ENCODE data around the gene FAM149A.
A peak's percentile ranks its signal among the peaks of the same experiment; 100 is the strongest.

The FAM149A gene

GRCh38 chr4:186188107-186188506 is 83.6 kb downstream of the FAM149A start:
- H3K4me3 ChIP-seq, result no peak overlapping the region
- peaks cover 19 to 31% (median 27%) of the 10 kb centered on the region in 10 experiments for H3K4me1 ChIP-seq
- no peak for TF ChIP-seq Cebpa-rat (IDR thresholded peaks at IDR 0.05)
- H3K9me3 ChIP-seq (replicated peaks in 1 of 11), result no peaks in the 10 kb centered on the region
- H3K9ac ChIP-seq, result no peak overlapping the region
- H3K4me2 ChIP-seq, result no peak overlapping the region
- no peaks in the 10 kb centered on the region for H3K36me3 ChIP-seq
- H4K20me1 ChIP-seq, result no peaks in the 10 kb centered on the region
- H3K27ac ChIP-seq, result no peak overlapping the region
- no peaks in the 10 kb centered on the region for H3K27me3 ChIP-seq

- Histone ChIP-seq H3K36me3 (peaks cover 0 to 9% (median 4%) of the 10 kb centered on the region in 11 experiments; a peak in 4 of 22 replicates), H3K4me3 (peak overlapping the region; percentile 78 to 96 (median 85)), H3K4me2 (peak overlapping the region; percentile 77 to 99 (median 92)), H3K4me1 (peaks cover 24 to 36% (median 33%) of the 10 kb centered on the region in 10 experiments), H3K9ac (peak overlapping the region; percentile 86 to 97 (median 92); a peak in 20 of 22 replicates), H3K27me3 (no peaks in the 10 kb centered on the region), H4K20me1 (no peaks in the 10 kb centered on the region), H3K9me3 (replicated peaks in 1 of 11) (no peaks in the 10 kb centered on the region), H3K27ac (peak overlapping the region in 9 of 11 experiments; percentile 10 to 98 (median 94); a peak in 10 of 22 replicates)
- TF ChIP-seq Cebpa-rat (IDR thresholded peaks at IDR 0.05), result no peak
These were observed 85.2 kb downstream of the FAM149A start for GRCh38 chr4:186189656-186190055.

- no peak for TF ChIP-seq Cebpa-rat (IDR thresholded peaks at IDR 0.05)
- peaks cover 24 to 36% (median 33%) of the 10 kb centered on the region in 10 experiments for H3K4me1 ChIP-seq
- H3K9ac ChIP-seq, result peak overlapping the region; percentile 86 to 97 (median 92)
- H3K9me3 ChIP-seq (replicated peaks in 1 of 11), result no peaks in the 10 kb centered on the region; a peak in 1 of 22 replicates
- H3K4me2 ChIP-seq, result peak overlapping the region; percentile 77 to 99 (median 92)
- peak overlapping the region; percentile 78 to 96 (median 85) for H3K4me3 ChIP-seq
- H4K20me1 ChIP-seq, result no peaks in the 10 kb centered on the region
- peak overlapping the region; percentile 75 to 98 (median 94) for H3K27ac ChIP-seq
- peaks cover 4 to 18% (median 13%) of the 10 kb centered on the region in 11 experiments; a peak in 16 of 22 replicates for H3K36me3 ChIP-seq
- no peaks in the 10 kb centered on the region for H3K27me3 ChIP-seq
These were observed 86.2 kb downstream of the FAM149A start for GRCh38 chr4:186190581-186191199.

- Histone ChIP-seq H3K36me3 (peaks cover 11 to 25% (median 20%) of the 10 kb centered on the region in 11 experiments; a peak in 18 of 22 replicates), H3K4me1 (peaks cover 24 to 36% (median 33%) of the 10 kb centered on the region in 10 experiments), H4K20me1 (no peaks in the 10 kb centered on the region; a peak in 1 of 22 replicates), H3K9me3 (replicated peaks in 1 of 11) (no peaks in the 10 kb centered on the region; a peak in 1 of 22 replicates), H3K4me3 (peak within 1 kb of the TSS; percentile 78 to 96 (median 85)), H3K4me2 (peak within 1 kb of the TSS; percentile 85 to 99 (median 92)), H3K9ac (peak within 1 kb of the TSS; percentile 86 to 97 (median 92)), H3K27ac (peak within 1 kb of the TSS; percentile 75 to 98 (median 94)), H3K27me3 (no peaks in the 10 kb centered on the region)
- TF ChIP-seq Cebpa-rat (IDR thresholded peaks at IDR 0.05), result peak in 3 of 11 experiments; percentile 27 to 56 (median 47); a peak in 2 of 22 replicates
These were observed 86.9 kb downstream of the FAM149A start, which contains the start of gene CYP4V2 for GRCh38 chr4:186191200-186192065. Gene CYP4V2, plus strand, starts transcription at chr4:186191567. Its CDS starts 257 bp downstream, at chr4:186191824.

DNA sequence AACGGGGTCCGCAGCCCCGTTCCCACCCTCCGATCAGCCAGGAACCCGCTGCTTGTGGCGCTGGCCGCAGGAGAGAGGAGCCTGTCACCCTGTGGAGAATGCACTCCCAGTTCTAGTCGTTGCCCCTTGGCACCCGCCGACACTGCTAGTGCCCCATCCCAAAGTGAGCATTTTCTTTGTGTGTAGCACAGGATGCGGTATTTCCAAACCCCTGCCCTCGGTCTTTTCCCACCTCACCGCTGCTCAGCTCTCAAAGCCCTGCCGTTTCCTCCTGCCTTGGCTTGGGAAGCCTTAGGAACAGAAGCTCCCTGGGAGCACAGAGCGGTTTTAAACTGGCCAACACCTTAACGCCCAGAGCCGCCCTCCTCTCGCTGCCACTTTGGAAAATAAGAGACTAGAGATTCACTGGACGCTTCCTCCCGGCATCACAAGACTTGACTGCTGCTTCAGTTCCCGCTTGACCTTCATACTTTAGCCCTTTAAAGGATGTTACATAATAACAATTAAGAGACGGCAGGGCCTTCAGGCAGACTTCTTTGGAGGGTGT is 87.6 kb downstream of the FAM149A start:
- no peak for TF ChIP-seq Cebpa-rat (IDR thresholded peaks at IDR 0.05)
- Histone ChIP-seq H3K27me3 (no peaks in the 10 kb centered on the region), H3K36me3 (peaks cover 12 to 31% (median 25%) of the 10 kb centered on the region in 11 experiments; a peak in 21 of 22 replicates), H3K4me3 (peak overlapping the region; percentile 78 to 96 (median 85)), H3K4me2 (peak overlapping the region; percentile 70 to 99 (median 91)), H3K4me1 (peaks cover 24 to 36% (median 33%) of the 10 kb centered on the region in 10 experiments), H3K27ac (peak overlapping the region; percentile 75 to 98 (median 94)), H4K20me1 (no peaks in the 10 kb centered on the region; a peak in 1 of 22 replicates), H3K9ac (peak overlapping the region; percentile 86 to 97 (median 92)), H3K9me3 (replicated peaks in 1 of 11) (no peaks in the 10 kb centered on the region; a peak in 1 of 22 replicates)

DNA sequence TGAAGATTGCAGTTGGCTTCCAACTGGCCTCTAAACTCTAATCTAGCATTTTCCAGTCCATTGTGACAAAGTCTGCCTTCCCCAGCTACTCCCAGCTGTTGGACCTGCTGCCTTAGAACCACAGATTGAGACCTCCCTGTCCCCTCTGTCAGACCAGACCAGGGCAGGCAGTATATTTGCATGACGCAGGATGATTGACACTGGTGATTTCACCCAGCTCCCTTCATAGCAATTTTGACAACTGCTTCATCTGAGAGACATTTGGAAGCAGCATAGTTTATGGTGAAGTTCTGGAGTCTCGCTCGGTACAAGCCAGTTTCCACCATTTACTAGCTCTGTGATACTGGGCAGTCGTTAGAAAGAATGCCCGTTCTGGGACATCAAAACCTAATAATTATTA is 89.3 kb downstream of the FAM149A start:
- no peak overlapping the region for H3K27ac ChIP-seq
- peaks cover 12 to 46% (median 34%) of the 10 kb centered on the region in 11 experiments; a peak in 21 of 22 replicates for H3K36me3 ChIP-seq
- H3K9ac ChIP-seq, result 0 out of 22 replicates have a peak overlapping the region, but pooled peaks of 1 of the 11 experiments have one; percentile 86
- peak overlapping the region in 6 of 11 experiments; percentile 12 to 97 (median 83); a peak in 8 of 22 replicates for H3K4me2 ChIP-seq
- H4K20me1 ChIP-seq, result no peaks in the 10 kb centered on the region; a peak in 1 of 22 replicates
- no peaks in the 10 kb centered on the region; a peak in 1 of 22 replicates for H3K9me3 ChIP-seq (replicated peaks in 1 of 11)
- no peak overlapping the region for H3K4me3 ChIP-seq
- peaks cover 24 to 34% (median 30%) of the 10 kb centered on the region in 10 experiments for H3K4me1 ChIP-seq
- TF ChIP-seq Cebpa-rat (IDR thresholded peaks at IDR 0.05), result no peak
- H3K27me3 ChIP-seq, result no peaks in the 10 kb centered on the region

DNA sequence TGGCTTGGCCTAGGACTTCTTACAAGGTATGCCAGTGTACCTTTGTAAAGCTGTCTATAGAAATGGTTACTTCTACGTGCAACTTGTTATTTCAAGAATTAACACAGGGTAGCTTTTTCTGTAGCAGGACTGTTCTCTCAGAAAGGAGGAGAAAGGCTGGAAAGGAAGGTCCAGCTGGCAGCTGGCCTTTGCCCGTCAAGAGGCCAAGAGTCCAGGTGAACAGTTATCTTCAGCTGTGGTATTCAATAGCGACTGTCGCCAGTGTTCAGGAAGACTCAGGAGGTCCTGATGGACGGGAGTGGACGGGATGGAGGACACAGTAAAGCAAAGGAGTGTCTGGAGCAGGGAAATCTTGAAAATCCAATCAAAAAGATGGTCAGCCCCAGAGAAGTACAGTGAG is 91.6 kb downstream of the FAM149A start:
- Histone ChIP-seq H3K4me3 (no peak overlapping the region), H3K4me1 (peaks cover 10 to 26% (median 18%) of the 10 kb centered on the region in 10 experiments; a peak in 18 of 20 replicates), H3K36me3 (peaks cover 12 to 51% (median 34%) of the 10 kb centered on the region in 11 experiments; a peak in 21 of 22 replicates), H3K9ac (no peak overlapping the region), H3K9me3 (replicated peaks in 1 of 11) (no peaks in the 10 kb centered on the region; a peak in 1 of 22 replicates), H3K4me2 (no peak overlapping the region), H4K20me1 (no peaks in the 10 kb centered on the region; a peak in 1 of 22 replicates), H3K27ac (no peak overlapping the region), H3K27me3 (no peaks in the 10 kb centered on the region)
- TF ChIP-seq Cebpa-rat (IDR thresholded peaks at IDR 0.05), result no peak

GRCh38 chr4:186200516-186200915 is 96.0 kb downstream of the FAM149A start:
- no peak overlapping the region for H3K4me3 ChIP-seq
- H3K4me1 ChIP-seq, result peaks cover 0 to 28% (median 16%) of the 10 kb centered on the region in 10 experiments; a peak in 16 of 20 replicates
- no peaks in the 10 kb centered on the region for H3K9me3 ChIP-seq (replicated peaks in 1 of 11)
- H4K20me1 ChIP-seq, result no peaks in the 10 kb centered on the region; a peak in 1 of 22 replicates
- no peak for TF ChIP-seq Cebpa-rat (IDR thresholded peaks at IDR 0.05)
- H3K36me3 ChIP-seq, result peaks cover 7 to 37% (median 24%) of the 10 kb centered on the region in 11 experiments; a peak in 21 of 22 replicates
- peak overlapping the region in 1 of 11 experiments; percentile 19; a peak in 1 of 22 replicates for H3K4me2 ChIP-seq
- no peak overlapping the region for H3K27ac ChIP-seq
- H3K9ac ChIP-seq, result no peak overlapping the region
- H3K27me3 ChIP-seq, result no peaks in the 10 kb centered on the region
